CD4-positive, alpha-beta T cell treated with Interleukin-2 at 100 ng/mL for 4 hours (primary cell): ENCODE data around the gene TTLL10.
A peak's percentile ranks its signal among the peaks of the same experiment; 100 is the strongest.
"Not testable (repeated sequence)": the region's sequence is repeated elsewhere in the genome, so short reads cannot be mapped to it uniquely, and the experiment has no call there.

Experiments used
- DNase-seq: peaks from one replicate; pipeline ENCODE4 v3.0.0-alpha.2; 2020; ENCODE audit warnings: low spot score

Gene TTLL10

GRCh38 chr1:1194723-1195122 lies 21.0 kb downstream of the TTLL10 start:
- DNase-seq, result no peak

GRCh38 chr1:1195726-1196125 lies 22.0 kb downstream of the TTLL10 start:
- not testable (repeated sequence) for DNase-seq

DNA sequence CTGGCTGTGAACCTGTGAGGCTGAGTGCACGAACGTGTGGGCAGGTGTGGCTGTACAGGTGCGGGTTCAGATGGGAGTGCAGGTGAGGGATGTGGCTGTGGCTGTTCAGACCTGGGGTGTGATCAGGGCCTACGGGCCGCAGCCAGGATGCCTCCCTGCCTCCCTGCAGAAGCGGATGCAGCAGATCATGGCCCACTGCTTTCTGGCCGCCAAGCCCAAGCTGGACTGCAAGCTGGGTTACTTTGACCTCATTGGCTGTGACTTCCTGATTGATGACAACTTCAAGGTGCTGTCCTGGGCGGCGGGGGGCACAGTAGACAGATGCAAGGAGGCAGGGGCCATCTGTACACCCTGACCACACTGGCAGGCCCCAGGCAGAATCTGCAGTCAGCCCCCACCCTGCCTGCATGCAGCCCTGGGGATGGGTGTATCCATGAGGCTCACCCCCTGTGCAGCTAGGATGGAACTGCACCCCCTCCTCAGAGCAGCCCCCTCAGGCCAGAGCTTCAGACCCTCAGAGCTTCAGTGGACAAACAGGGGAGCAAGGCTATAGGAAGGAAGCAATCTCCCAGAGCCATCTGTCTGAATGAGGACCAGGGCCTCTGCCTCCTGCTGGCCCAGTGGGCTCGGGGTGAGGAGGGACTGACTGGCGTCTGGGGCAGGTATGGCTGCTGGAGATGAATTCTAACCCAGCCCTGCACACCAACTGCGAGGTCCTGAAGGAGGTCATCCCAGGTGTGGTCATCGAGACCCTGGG lies 22.9 kb downstream of the TTLL10 start:
- DNase-seq, result no peak

- no peak for DNase-seq
Observed at GRCh38 chr1:1197188-1197500, 23.5 kb downstream of the TTLL10 start.

DNA sequence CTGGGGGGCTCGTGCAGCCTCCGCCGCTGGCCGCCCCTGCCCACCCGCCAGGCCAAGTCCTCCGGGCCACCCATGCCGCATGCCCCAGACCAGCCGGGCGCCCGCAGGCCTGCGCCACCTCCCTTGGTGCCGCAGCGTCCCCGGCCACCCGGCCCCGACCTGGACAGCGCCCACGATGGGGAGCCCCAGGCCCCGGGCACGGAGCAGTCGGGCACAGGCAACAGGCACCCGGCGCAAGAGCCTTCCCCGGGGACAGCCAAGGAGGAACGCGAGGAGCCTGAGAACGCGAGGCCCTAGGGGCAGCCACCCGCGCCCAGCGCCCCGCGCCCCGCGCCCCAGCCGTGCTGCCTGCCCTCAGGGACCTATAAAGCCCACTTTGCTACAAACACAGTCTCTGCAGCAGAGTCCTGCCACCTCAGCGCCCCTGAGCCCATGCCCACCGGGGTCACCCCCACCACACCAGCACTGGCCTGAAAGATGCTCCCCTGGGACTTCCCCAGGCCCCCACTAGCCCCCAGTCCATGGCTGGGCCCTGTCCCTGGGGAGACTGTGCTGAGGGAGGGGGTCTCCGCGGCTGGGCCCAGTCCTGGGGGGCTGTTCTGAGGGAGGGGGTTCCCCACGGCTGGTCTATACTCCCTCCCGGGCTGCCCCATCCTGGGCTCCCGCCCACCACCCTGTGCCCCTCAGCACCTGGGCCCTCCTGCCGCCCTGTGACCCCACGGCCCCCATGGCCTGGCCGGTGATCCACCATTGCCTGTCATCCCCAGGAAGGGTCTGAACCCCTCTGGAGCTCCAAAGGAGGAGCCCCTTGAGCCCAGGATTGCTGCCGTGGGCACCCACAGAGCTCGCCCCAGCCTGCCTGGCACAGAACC lies 24.1 kb downstream of the TTLL10 start:
- DNase-seq, result no peak

- no peak for DNase-seq
Observed at GRCh38 chr1:1198423-1199140, 24.9 kb downstream of the TTLL10 start.

DNA sequence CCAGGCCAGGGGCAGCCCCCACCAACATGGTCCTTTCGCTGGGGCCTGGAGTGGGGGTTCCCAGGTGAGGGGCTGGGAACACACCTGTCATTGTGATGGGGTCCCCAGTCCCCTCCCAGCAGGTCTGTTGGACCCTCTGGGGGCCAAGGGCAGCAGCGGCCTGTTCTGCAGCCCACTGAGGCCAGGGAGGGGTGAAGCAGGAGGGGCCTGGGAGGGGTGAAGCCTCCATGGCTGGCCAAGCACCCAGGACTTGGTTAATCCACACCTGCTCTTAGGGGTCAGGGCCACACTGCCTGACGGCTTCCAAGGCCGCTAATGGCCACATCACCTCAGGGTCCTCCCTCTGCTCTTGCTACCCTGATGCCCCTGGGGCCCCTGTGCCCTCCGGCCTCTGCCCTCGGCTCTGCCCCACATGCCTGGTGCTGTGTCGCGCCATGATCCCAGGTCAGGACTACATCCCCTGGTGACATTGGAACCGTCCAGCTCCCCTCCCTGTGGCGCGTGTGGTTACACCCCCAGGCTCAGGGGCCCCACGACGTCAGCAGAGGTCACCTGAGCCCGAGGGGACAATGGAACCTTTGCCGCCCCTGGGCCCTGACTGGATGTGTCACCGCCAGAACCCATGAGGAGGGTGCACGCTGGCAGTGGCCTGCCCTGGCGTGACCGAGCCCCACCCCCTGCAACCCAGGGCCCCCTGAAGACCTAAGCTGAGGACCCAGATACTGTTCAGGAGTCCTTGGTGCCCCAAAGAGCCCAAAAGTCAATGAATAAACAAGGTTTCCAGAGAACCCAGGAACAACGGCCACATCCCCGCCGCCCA lies 25.7 kb downstream of the TTLL10 start:
- no peak for DNase-seq

GRCh38 chr1:1199961-1200875 lies 26.5 kb downstream of the TTLL10 start:
- no peak for DNase-seq

DNA sequence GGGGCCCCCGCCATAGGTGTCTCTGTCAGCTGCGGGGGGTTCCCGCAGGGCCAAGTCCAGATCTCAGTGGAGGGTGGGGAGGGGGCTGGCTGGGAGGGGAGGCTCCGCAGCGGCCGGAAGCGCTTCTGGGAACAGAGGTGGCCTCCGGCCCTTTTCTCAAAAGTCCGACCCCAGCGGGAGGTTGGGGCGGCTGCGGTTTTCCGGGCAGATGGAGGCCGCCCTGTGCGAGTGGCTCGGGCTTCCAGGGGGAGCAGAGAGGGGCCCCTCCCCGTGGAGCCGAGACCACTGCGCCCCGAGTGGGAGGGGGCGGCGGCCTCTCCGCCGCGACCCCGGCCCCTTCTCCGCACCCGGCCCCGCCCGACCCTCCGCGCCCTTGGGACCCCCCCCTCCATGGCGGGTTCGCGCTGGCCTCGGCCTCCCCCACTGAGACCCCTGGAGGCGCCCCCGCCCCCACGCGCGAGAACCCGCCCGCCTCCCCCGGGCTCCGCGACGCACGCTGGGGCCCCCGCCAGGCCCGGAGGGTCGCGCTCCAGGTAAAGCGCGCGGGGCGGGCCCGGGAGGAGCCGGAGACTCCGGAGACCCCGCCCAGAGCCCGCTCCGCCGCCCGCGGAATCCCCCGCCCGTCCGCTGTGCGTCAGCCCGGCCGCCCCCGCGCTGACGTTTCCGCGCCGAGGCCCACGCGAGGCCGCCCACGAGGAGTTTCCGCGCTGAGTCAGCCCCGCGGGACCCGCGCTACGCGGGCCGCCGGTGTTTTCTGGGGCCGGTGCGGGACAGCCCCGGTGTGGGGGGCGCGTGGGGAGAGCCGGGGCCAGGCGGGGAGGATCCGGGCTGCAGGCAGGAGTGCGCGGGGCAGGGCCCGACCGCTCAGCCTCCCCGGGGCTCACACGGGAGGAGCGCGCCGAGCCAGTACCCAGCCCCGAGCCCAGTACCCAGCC lies 27.5 kb downstream of the TTLL10 start:
- DNase-seq, result peak; percentile 89

DNA sequence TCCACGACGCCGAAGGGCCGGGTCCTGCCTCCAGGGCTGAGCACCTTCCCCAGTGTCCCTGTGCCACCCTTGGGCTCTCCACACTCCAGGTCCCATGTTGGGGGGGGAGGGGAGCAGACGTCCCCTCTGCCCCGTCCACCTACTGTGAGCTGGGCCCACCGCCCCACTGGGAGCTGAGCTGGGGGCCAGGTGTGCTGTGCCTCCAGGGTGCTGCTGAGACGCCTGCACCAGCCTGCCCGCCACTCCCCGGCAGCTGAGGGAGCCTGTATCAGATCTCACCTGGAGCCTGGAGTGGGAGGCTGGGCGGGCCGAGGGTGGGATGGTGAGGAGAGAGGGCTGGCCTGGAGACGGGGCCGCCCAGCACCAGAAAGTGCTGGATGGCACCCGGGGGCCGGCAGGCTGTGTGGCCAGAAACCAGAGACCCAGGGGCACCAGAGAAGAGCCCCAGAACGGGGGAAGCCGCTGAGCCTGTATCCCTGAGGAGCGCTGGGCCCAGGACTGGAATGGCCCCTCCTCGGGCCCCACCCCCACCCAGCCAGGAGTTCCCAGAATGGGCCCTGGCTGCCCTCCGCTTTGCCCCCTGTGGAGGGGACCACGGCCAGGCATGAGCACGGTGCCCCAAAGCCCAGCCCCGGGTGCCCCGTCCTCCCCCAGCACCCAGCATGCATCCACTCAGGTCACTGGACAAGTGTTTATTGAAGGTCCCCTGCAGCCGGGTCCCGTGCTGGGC lies 29.3 kb downstream of the TTLL10 start:
- no peak for DNase-seq

GRCh38 chr1:1203561-1204424 lies 30.1 kb downstream of the TTLL10 start:
- DNase-seq, result no peak

DNA sequence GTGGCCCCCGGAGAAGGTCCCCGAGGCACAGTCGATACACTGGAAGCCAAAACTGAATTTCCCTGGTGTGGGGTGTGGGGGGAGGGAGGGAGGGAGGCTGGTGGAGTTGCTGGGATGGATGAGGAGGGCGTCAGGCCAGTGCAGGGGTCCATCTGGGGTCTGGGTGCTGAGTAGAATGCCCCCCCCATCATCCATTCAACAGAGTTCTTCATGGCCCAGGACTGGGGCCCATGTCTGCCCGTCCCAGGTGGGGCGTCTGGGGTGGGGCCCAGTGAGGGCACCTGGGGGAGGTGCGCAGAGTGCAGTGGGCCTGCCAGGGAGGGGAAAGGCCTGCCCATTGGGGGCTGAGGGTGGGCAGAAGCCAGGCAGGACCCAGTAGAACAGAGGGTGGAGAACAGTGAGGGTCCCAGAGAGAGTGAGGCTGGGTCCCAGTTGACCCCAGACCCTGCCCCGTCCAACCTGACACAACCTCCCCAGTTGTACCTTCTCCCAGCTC lies 30.8 kb downstream of the TTLL10 start:
- no peak for DNase-seq

DNA sequence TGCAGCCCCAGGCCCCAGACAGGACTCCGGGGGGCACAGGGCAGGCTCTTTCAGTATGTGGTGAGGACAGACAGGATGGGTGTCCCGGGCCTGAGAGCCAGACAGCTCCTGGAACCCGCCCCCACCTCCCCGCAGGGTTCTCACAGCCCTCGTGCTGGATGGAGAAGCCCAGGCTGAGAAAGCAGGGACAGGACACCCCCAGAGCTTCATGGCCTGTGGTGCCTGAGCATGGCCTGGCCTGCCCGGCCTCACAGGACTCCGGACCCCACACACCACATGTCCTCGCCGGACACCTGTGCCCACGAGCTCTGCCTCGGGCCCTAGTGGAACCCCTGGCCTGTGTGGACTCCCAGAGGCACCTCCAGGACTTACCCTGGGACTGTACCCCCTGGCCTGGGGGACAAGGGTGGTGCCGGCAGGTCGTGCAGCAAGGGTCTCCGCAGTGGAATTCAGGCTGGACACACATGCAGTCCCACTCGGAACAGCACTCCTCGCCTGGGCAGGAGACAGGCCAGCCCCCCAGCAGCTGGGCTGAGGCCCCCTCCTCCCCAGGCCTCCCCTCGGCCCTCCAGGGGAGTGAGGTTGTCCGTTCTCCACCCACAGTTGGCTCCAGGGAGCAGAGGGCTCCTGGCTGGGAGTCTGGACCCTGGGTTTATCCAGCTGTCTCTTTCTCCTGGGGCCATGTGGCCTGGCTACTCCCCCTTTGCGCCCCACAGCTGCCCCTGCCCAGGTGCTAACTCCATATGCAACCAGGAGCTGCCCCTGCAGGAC lies 31.5 kb downstream of the TTLL10 start:
- DNase-seq, result no peak

DNA sequence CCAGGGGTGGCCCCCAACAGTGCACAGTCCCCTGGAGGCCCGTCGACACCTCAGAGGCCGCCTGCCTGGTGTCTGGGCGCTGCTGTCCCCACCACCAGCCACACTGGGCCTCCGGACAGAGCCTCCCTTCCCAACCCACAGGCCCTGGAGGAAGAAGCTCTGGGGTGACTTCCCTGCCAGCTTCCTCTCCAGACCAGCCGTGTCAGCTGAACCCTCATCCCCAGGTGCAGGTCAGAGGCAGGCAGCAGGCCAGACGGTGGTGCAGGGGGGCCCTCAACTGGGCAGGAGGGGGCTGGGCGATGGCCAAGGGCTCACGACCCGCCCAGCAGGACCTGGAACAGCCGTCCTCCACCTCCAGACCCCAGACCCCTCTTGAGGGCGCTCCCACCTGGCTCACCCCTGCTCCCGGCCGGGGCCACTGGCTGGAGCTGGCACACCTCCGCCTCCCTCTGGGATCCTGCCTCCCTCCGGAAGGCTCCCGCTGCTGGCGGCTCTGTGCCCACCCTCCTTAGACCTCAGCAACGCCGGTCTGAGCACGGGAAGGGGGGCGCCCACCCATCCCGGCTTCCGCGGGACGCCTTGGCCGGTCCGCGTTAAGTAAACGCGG lies 32.2 kb downstream of the TTLL10 start:
- DNase-seq, result no peak

- peak; percentile 35 for DNase-seq
Observed at GRCh38 chr1:1206376-1206965, 32.8 kb downstream of the TTLL10 start, which contains the start of gene TNFRSF18. Gene TNFRSF18 (minus strand): TSS chr1:1206592. CDS start chr1:1206571, 21 bp downstream.

- no peak for DNase-seq
Observed at GRCh38 chr1:1206966-1207531, 33.4 kb downstream of the TTLL10 start.
